SK-N-MC (cell line): Measurements from ENCODE around the gene ANKRD40CL.

Experiments used
- EZH2 ChIP-seq: fragments of 200-600 bp; sonication (generic); IDR thresholded peaks from one replicate; pipeline ENCODE4 v1.6.1; 2017; ENCODE audit warnings: antibody characterized with exemption
- POLR2AphosphoS5 ChIP-seq: IDR thresholded peaks from 2 replicates; pipeline ENCODE4 v1.6.1; 2012; ENCODE audit warnings: mild to moderate bottlenecking, low read depth, low read length, borderline replicate concordance

DNA sequence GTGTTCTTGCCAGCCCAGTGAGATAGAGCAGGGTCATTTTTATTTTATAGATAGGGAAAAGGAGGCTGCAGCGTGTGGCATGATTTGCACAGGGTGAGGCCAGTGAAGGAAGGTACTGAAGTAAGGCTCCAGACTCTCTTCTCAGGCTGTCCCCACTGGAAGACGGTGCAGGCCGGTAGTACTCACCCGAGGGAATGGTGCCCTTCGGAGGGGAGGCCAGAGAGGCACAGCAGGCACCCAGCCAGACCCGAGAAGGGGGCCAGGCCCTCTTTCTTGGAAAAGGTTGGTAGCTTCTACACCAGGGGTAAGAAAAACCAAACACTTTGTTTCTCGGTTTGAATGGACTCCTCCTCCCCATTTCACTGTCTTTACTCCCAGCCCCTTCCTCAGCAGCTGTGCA lies 288 bp downstream of the ANKRD40CL start:
- no peak for TF ChIP-seq POLR2AphosphoS5
- TF ChIP-seq EZH2: no peak
